Loucy (cell line): ENCODE data around the gene TMEM86A.

Source experiments
- H2AFZ ChIP-seq: fragments of 200-600 bp; sonication (generic); 2 replicates; pipeline ENCODE4 v1.6.0; 2016; ENCODE audit warnings: antibody characterized with exemption, mild to moderate bottlenecking, low read length, moderate library complexity
- H3F3A ChIP-seq: fragments of 200-600 bp; 2 replicates; pipeline ENCODE4 v1.6.0; 2016; ENCODE audit warnings: antibody characterized with exemption, low read depth, mild to moderate bottlenecking
- H3K27me3 ChIP-seq: fragments of 200-600 bp; sonication (generic); 2 replicates; pipeline ENCODE4 v1.6.1; 2014; ENCODE audit warnings: low read length, mild to moderate bottlenecking; ENCODE audit not compliant: insufficient read depth, poor library complexity, severe bottlenecking
- H3K36me3 ChIP-seq: fragments of 200-600 bp; sonication (generic); 2 replicates; pipeline ENCODE4 v1.6.1; 2016; ENCODE audit warnings: low read length; ENCODE audit not compliant: insufficient read depth
- H3K4me1 ChIP-seq: fragments of 200-600 bp; sonication (generic); 2 replicates; pipeline ENCODE4 v1.5.1; 2014; ENCODE audit warnings: low read length, mild to moderate bottlenecking; ENCODE audit not compliant: insufficient read depth, poor library complexity, severe bottlenecking
- H3K4me2 ChIP-seq: fragments of 200-600 bp; sonication (generic); 2 replicates; pipeline ENCODE4 v1.6.0; 2014; ENCODE audit warnings: antibody characterized with exemption, low read length, low read depth, mild to moderate bottlenecking; ENCODE audit not compliant: poor library complexity, severe bottlenecking
- H3K4me3 ChIP-seq: fragments of 200-600 bp; sonication (generic); 2 replicates; pipeline ENCODE4 v1.5.1; 2014; ENCODE audit warnings: low read length, mild to moderate bottlenecking, mixed read lengths; ENCODE audit not compliant: poor library complexity, severe bottlenecking
- H3K79me2 ChIP-seq: fragments of 200-600 bp; sonication (generic); 2 replicates; pipeline ENCODE4 v1.6.1; 2014; ENCODE audit warnings: low read length; ENCODE audit not compliant: insufficient read depth
- H3K9ac ChIP-seq: fragments of 200-600 bp; sonication (generic); 2 replicates; pipeline ENCODE4 v1.6.0; 2014; ENCODE audit warnings: mild to moderate bottlenecking, low read depth, low read length, moderate library complexity; ENCODE audit not compliant: poor library complexity, severe bottlenecking
- H3K9me2 ChIP-seq: fragments of 200-600 bp; sonication (generic); replicated peaks from 2 replicates; pipeline ENCODE4 v1.6.1; 2016; ENCODE audit warnings: low read depth, low read length, mixed read lengths
- H3K9me3 ChIP-seq: fragments of 200-600 bp; sonication (generic); 2 replicates; pipeline ENCODE4 v1.6.1; 2014; ENCODE audit warnings: mild to moderate bottlenecking, antibody characterized with exemption, low read length, low read depth; ENCODE audit not compliant: insufficient read depth
- H4K20me1 ChIP-seq: fragments of 200-600 bp; sonication (generic); 2 replicates; pipeline ENCODE4 v1.6.0; 2014; ENCODE audit warnings: antibody characterized with exemption, low read length, mild to moderate bottlenecking; ENCODE audit not compliant: insufficient read depth, poor library complexity, severe bottlenecking
- EZH2phosphoT487 ChIP-seq: fragments of 200-600 bp; IDR thresholded peaks from 2 replicates; pipeline ENCODE4 v1.6.1; 2018; ENCODE audit warnings: antibody characterized with exemption, mild to moderate bottlenecking, moderate library complexity, borderline replicate concordance
- TF ChIP-seq, protein P1 (sequence below): fragments of 200-600 bp; sonication (generic); conservative IDR thresholded peaks from 2 replicates; pipeline ENCODE4 v1.5.1; 2014; ENCODE audit warnings: mild to moderate bottlenecking, antibody characterized with exemption, low read length

The TMEM86A gene

DNA sequence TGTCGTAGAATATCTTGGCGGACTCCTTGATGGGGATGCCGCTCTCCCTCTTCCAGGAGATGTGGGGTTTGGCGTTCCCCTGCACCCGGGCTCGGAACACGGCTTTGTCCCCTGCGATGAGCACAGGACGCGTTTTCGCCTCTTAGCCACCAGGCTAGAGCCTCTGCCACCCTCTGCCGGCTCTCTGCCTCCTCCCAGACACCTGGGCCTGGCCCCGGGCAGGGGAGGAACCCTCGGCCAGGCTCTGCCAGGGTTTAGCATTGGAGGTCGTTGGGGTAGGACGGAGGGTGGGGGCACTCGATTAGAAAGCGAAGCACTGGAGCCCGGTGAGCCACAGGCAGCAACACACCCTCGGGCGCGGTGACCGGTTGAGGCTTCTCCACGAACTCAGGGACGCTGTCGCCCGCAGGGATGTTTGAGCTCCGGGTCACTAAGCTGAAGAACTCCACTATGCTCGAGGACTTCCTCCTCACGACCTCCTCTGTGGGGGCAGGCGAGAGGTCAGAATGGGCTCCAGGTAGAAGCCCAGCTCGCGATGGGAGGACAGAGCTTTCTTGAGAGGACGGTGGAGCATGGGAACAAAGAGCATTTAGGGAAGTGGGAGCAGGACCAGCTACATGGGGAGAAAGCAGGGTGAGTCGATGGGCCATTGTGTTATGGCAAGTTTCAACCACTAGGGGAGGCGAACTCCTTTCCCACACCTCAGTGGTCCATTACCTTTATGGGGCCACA, 23.1 kb downstream of the TMEM86A start:
- Histone ChIP-seq H3K27me3 (peaks cover 28% of the 10 kb centered on the region), H2AFZ (peak overlapping the region; percentile 100), H3K9me3 (no peaks in the 10 kb centered on the region), H3K79me2 (no peaks in the 10 kb centered on the region), H3K9me2 (no peaks in the 10 kb centered on the region), H3F3A (no peaks in the 10 kb centered on the region), H3K4me1 (peaks cover 8% of the 10 kb centered on the region), H3K9ac (peak overlapping the region; percentile 42), H3K4me3 (peak overlapping the region; percentile 74), H3K36me3 (no peaks in the 10 kb centered on the region), H3K4me2 (peak overlapping the region; percentile 96), H4K20me1 (no peaks in the 10 kb centered on the region)
- TF ChIP-seq, protein P1, sequence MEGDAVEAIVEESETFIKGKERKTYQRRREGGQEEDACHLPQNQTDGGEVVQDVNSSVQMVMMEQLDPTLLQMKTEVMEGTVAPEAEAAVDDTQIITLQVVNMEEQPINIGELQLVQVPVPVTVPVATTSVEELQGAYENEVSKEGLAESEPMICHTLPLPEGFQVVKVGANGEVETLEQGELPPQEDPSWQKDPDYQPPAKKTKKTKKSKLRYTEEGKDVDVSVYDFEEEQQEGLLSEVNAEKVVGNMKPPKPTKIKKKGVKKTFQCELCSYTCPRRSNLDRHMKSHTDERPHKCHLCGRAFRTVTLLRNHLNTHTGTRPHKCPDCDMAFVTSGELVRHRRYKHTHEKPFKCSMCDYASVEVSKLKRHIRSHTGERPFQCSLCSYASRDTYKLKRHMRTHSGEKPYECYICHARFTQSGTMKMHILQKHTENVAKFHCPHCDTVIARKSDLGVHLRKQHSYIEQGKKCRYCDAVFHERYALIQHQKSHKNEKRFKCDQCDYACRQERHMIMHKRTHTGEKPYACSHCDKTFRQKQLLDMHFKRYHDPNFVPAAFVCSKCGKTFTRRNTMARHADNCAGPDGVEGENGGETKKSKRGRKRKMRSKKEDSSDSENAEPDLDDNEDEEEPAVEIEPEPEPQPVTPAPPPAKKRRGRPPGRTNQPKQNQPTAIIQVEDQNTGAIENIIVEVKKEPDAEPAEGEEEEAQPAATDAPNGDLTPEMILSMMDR, result peak; percentile 79
- no peak for TF ChIP-seq EZH2phosphoT487

DNA sequence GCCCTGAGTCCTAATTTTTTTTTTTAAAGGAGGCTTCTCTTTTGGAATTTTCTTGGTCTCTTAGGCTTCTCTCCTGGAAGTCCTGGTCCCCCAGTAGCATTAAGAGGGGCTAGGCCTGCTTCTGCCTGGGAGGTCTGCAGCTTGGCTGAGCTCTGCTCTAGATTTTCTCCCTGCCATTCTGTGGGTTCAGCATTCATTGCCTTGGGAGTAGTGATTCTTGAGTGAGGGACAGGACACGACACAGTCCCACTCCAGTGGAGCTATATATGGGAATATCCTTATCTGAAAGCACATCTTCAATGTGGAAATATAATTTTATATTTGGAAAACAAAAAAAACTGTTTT, 23.7 kb downstream of the TMEM86A start:
- H3K27me3 ChIP-seq, result peaks cover 28% of the 10 kb centered on the region
- no peaks in the 10 kb centered on the region for H3F3A ChIP-seq
- no peaks in the 10 kb centered on the region for H4K20me1 ChIP-seq
- H3K36me3 ChIP-seq, result no peaks in the 10 kb centered on the region
- no peaks in the 10 kb centered on the region for H3K9me2 ChIP-seq
- no peak overlapping the region for H3K9ac ChIP-seq
- peaks cover 8% of the 10 kb centered on the region for H3K4me1 ChIP-seq
- peak overlapping the region; percentile 96 for H3K4me2 ChIP-seq
- no peak for TF ChIP-seq EZH2phosphoT487
- TF ChIP-seq, protein P1, result peak; percentile 37
- H3K4me3 ChIP-seq, result peak overlapping the region; percentile 74
- no peaks in the 10 kb centered on the region for H3K79me2 ChIP-seq
- H2AFZ ChIP-seq, result peak overlapping the region; percentile 100; the same call in 1 of the 2 replicates
- H3K9me3 ChIP-seq, result no peaks in the 10 kb centered on the region

DNA sequence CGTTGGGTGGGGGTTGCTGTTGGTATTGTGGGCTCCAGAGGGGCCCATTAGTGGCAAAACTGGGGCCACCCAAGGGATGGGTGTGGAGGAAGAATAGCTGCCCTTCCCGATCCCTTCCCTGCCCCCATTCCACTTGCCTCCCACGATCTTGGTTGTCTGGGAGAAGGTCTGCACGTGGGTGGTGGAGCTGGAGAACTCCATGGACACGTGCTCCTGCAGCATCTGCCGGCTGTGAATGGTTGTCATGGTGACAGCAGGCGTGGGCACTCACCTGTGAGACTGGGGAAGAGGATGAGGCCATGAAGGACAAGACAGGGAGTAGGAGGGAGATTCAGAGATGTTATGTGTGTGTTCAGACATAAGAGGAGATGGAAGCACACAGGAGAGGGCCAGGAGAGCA, 25.4 kb downstream of the TMEM86A start:
- Histone ChIP-seq H3K27me3 (peaks cover 28% of the 10 kb centered on the region), H3K36me3 (no peaks in the 10 kb centered on the region), H3K9me3 (no peaks in the 10 kb centered on the region), H3K9ac (no peak overlapping the region), H3K4me2 (no peak overlapping the region), H3K4me3 (no peak overlapping the region), H4K20me1 (no peaks in the 10 kb centered on the region), H3K79me2 (no peaks in the 10 kb centered on the region), H3K4me1 (peaks cover 8% of the 10 kb centered on the region), H3F3A (no peaks in the 10 kb centered on the region), H2AFZ (no peak overlapping the region), H3K9me2 (no peaks in the 10 kb centered on the region)
- TF ChIP-seq EZH2phosphoT487, result no peak

DNA sequence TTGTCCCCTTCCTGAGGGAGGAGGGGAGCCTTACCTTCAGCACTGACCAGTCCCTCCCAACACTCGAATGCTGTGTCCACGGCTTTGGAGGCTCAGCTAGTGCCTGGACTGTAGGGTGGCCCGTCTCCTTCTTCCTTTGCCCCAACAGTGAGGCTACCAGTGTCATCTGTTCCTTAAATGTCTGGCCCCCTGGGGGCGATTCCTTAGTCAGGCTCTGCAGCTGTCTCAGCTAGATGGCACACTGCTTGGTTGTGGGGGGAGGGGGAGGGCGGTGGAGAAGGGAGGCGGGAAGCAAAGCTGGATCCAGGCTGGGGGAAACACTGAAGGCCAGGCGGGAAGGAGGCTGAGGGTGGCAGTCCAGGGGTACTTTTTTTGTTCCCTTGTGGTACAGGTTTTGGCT, 27.5 kb downstream of the TMEM86A start, which contains the start of gene IGSF22:
IGSF22 (minus strand) TSS at position 149 of the 400 bp plus-strand sequence. CDS start 1,952 bp downstream, outside the sequence.
- H3K4me2 ChIP-seq, result no peak within 1 kb of the TSS
- no peak within 1 kb of the TSS for H3K4me3 ChIP-seq
- H3K79me2 ChIP-seq, result no peaks in the 10 kb centered on the region

More for the DNA sequence above, 27.5 kb downstream of the TMEM86A start, which contains the start of gene IGSF22:
- H3K9ac ChIP-seq, result no peak within 1 kb of the TSS
- H4K20me1 ChIP-seq, result no peaks in the 10 kb centered on the region
- H3K4me1 ChIP-seq, result peaks cover 8% of the 10 kb centered on the region
- no peaks in the 10 kb centered on the region for H3F3A ChIP-seq
- H3K9me2 ChIP-seq, result no peaks in the 10 kb centered on the region
- no peak within 1 kb of the TSS for H2AFZ ChIP-seq
- H3K27me3 ChIP-seq, result peaks cover 10% of the 10 kb centered on the region
- no peaks in the 10 kb centered on the region for H3K36me3 ChIP-seq
- TF ChIP-seq EZH2phosphoT487, result no peak
- TF ChIP-seq, protein P1, result no peak
- H3K9me3 ChIP-seq, result no peaks in the 10 kb centered on the region
